Measurements from ENCODE around the gene C9orf152. TPM values are rescaled to one million over a fixed set of nuclear protein-coding genes. Genes with fewer than 3 reads are reported as not detected.

C9orf152 gene
- total RNA-seq, 1 donor from 2014 or later: not detected

DNA sequence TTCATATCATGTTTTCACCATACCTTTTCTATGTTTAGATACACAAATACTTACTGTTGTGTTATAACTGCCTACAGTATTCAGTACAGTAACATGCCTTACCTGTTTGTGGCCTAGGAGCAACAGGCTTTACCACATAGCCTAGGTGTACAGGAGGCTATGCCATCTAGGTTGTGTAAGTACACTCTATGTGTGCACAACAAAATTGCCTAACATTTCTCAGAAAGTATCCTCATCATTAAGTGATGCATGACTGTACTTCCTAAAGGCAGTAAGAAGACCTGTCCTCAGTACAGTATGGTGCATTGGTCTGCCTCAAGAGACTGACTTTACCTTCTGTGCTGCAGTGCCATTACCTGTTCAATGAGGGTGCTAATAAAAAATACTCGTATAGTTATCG, 40.4 kb upstream of the C9orf152 start:
- Mint-ChIP-seq H3K4me1 (ENCODE audit: low read depth) (peaks cover 16% of the 10 kb centered on the region), H3K9me3 (ENCODE audit: low read depth) (no peaks in the 10 kb centered on the region), H3K27ac (ENCODE audit: unreplicated experiment) (no peak overlapping the region), H3K27me3 (ENCODE audit: low read depth) (no peaks in the 10 kb centered on the region), H3K36me3 (ENCODE audit: low read depth) (peaks cover 15% of the 10 kb centered on the region), H3K4me3 (ENCODE audit: unreplicated experiment) (no peak overlapping the region)
- no peak for DNase-seq (ENCODE audit: low spot score)
- TF ChIP-seq, protein P1, sequence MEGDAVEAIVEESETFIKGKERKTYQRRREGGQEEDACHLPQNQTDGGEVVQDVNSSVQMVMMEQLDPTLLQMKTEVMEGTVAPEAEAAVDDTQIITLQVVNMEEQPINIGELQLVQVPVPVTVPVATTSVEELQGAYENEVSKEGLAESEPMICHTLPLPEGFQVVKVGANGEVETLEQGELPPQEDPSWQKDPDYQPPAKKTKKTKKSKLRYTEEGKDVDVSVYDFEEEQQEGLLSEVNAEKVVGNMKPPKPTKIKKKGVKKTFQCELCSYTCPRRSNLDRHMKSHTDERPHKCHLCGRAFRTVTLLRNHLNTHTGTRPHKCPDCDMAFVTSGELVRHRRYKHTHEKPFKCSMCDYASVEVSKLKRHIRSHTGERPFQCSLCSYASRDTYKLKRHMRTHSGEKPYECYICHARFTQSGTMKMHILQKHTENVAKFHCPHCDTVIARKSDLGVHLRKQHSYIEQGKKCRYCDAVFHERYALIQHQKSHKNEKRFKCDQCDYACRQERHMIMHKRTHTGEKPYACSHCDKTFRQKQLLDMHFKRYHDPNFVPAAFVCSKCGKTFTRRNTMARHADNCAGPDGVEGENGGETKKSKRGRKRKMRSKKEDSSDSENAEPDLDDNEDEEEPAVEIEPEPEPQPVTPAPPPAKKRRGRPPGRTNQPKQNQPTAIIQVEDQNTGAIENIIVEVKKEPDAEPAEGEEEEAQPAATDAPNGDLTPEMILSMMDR (IDR thresholded peaks at IDR 0.05): no peak

DNA sequence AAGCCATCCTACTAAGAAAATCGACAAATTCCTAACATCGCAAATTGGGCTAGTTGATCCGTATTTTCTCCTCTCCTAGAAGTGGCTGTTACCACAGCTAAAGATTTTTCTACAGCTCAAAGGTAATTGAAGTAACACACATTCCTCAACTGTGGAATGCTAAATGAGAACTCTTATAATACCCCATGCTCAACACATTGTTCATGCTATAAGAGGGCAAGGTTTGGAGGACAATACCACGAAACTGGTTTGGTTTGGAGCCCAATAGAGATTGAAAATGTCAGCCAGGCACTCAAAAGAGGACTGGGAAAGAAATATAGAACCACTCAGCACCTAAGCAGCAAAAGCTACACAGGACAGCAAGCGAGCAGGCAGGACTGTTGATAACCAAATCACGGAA, 38.3 kb upstream of the C9orf152 start:
- Mint-ChIP-seq H3K27me3 (ENCODE audit: low read depth) (no peaks in the 10 kb centered on the region), H3K27ac (ENCODE audit: unreplicated experiment) (no peak overlapping the region), H3K36me3 (ENCODE audit: low read depth) (peaks cover 23% of the 10 kb centered on the region), H3K4me1 (ENCODE audit: low read depth) (peaks cover 2% of the 10 kb centered on the region), H3K9me3 (ENCODE audit: low read depth) (no peaks in the 10 kb centered on the region), H3K4me3 (ENCODE audit: unreplicated experiment) (no peak overlapping the region)
- DNase-seq (ENCODE audit: low spot score): no peak
- TF ChIP-seq, protein P1 (IDR thresholded peaks at IDR 0.05): no peak

DNA sequence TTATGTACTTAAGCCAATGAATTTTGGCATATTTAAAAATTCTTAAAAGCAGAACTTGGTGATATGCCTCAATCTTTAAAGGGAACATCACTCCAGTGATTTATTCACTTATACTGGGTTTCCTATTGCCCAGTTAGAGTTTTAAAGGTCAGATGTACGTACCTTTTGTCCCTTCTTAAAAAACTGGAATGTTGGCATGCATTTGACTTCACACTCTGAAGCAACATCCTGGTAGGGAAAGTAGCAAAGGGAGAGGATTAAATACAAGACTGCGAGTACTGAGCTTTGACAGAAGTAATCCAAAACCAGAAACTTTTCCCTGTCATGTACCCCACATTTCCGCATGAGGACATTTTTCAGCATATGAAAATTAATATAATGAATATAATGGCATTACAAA, 36.7 kb upstream of the C9orf152 start:
- Mint-ChIP-seq H3K4me1 (ENCODE audit: low read depth) (no peaks in the 10 kb centered on the region), H3K27me3 (ENCODE audit: low read depth) (no peaks in the 10 kb centered on the region), H3K36me3 (ENCODE audit: low read depth) (peaks cover 20% of the 10 kb centered on the region), H3K27ac (ENCODE audit: unreplicated experiment) (no peak overlapping the region), H3K9me3 (ENCODE audit: low read depth) (no peaks in the 10 kb centered on the region), H3K4me3 (ENCODE audit: unreplicated experiment) (no peak overlapping the region)
- DNase-seq (ENCODE audit: low spot score): no peak
- TF ChIP-seq, protein P1 (IDR thresholded peaks at IDR 0.05): no peak

DNA sequence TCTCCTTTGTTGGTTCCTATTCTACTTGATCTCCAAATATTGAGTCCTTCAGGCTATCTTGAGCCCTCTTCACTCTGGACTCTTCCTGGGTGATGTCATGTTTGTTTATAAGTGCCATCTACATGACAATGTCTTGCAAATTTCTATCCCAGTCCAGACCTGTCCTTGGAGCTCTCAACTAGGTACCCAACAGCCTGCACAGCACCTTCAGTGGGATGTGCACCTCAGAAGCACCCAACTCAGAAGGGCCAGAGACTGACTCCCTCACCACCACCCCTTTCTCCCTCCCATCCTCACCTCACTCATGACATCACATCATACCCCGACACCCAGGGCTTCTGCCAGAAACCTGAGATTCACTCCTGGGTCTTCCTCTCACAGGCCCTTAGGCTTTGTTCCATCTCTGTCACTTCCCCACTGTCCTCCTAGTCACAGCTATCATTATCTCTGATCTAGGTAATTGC, 33.9 kb upstream of the C9orf152 start:
- Mint-ChIP-seq H3K36me3 (ENCODE audit: low read depth) (peaks cover 16% of the 10 kb centered on the region), H3K4me3 (ENCODE audit: unreplicated experiment) (no peak overlapping the region), H3K27me3 (ENCODE audit: low read depth) (no peaks in the 10 kb centered on the region), H3K27ac (ENCODE audit: unreplicated experiment) (no peak overlapping the region), H3K9me3 (ENCODE audit: low read depth) (no peaks in the 10 kb centered on the region), H3K4me1 (ENCODE audit: low read depth) (no peaks in the 10 kb centered on the region)
- TF ChIP-seq, protein P1 (IDR thresholded peaks at IDR 0.05): no peak
- DNase-seq (ENCODE audit: low spot score): no peak

- no peak for DNase-seq (ENCODE audit: low spot score)
- H3K4me3 Mint-ChIP-seq (ENCODE audit: unreplicated experiment): no peak overlapping the region
- H3K4me1 Mint-ChIP-seq (ENCODE audit: low read depth): no peaks in the 10 kb centered on the region
- H3K27me3 Mint-ChIP-seq (ENCODE audit: low read depth): no peaks in the 10 kb centered on the region
- TF ChIP-seq, protein P1 (IDR thresholded peaks at IDR 0.05): no peak
- peaks cover 14% of the 10 kb centered on the region for H3K36me3 Mint-ChIP-seq (ENCODE audit: low read depth)
- no peak overlapping the region for H3K27ac Mint-ChIP-seq (ENCODE audit: unreplicated experiment)
- H3K9me3 Mint-ChIP-seq (ENCODE audit: low read depth): peaks cover 2% of the 10 kb centered on the region
Observed at GRCh38 chr9:110241260-110241857, 33.4 kb upstream of the C9orf152 start.

Data from chondrocyte (in vitro differentiated cells).